Activated naive CD4-positive, alpha-beta T cell treated with Interleukin-2 at 50 U/mL for 16 hours (primary cell): ENCODE data around the gene TCF15.

Experiments used
- DNase-seq: peaks from one replicate; pipeline ENCODE4 v3.0.0-alpha.2; 2020

Gene TCF15, protein sequence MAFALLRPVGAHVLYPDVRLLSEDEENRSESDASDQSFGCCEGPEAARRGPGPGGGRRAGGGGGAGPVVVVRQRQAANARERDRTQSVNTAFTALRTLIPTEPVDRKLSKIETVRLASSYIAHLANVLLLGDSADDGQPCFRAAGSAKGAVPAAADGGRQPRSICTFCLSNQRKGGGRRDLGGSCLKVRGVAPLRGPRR

GRCh38 chr20:610130-611046 is at the start of gene TCF15:
TSS of gene TCF15 (minus strand) at chr20:610309. CDS start at chr20:610237, 72 bp downstream.
- no peak for DNase-seq

- no peak for DNase-seq
Observed at GRCh38 chr20:658731-659291, 48.7 kb upstream of the TCF15 start.

DNA sequence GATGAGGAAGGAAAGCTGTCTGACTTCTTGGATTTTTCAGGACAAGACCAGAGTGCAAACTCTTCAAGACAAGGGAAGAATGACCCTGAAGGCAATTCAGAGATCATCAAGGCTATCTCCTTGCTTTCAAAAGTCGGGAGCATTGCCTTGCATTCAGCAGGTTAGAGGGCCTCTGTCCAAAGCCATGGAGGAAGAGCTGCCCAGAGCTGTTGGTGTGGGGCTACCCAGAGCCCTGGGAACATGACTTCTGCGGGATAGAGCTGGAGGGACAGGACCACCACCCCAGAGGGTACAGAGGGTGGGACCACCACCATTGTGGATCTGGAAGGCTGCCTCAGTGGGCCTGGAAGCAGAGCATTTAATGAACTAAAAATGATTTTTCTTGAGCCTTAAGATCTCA is 48.1 kb upstream of the TCF15 start:
- DNase-seq = no peak

DNA sequence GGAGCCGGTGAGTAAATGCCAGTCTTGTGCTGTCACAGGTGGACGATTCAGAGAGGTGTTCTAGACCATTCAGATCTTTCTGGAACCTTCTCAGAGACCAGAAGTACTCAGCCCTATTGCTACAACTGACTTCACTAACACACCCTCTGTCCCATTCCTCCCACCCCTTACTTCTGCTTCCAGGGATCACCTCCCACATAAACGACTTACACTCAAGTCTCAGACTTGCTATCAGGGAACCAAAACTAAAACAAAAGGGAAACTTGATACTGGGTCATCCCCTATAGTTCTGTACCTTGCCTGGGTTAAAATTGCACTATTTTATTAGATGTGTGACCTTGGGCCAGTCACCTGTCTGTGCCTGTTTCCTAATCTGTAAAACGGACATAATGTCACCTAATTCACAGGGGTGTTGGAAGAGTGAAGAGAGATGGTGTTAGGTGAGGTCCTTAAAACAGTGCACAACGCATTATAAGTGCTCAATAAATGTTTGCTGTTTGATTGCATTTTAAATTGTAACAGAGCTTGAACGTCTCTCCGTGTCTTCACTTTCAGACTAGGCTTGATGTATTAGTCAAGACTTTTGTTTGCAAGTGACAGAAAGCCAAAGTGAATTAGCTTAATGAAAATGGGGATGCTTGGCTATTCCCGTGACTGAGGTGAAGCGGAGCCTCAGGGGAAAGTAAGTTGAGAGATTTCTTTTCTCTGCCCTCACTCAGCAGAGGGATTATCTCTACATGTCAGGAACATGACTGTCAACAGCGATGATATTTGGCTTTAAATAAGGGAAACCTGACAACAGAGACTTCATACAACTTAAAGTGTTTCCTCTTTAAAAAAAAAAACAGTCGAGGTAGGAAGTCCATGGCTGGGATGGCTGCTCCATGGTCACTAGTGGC is 45.9 kb upstream of the TCF15 start:
- DNase-seq = no peak

- no peak for DNase-seq
Observed at GRCh38 chr20:654417-654750, 44.3 kb upstream of the TCF15 start.

DNA sequence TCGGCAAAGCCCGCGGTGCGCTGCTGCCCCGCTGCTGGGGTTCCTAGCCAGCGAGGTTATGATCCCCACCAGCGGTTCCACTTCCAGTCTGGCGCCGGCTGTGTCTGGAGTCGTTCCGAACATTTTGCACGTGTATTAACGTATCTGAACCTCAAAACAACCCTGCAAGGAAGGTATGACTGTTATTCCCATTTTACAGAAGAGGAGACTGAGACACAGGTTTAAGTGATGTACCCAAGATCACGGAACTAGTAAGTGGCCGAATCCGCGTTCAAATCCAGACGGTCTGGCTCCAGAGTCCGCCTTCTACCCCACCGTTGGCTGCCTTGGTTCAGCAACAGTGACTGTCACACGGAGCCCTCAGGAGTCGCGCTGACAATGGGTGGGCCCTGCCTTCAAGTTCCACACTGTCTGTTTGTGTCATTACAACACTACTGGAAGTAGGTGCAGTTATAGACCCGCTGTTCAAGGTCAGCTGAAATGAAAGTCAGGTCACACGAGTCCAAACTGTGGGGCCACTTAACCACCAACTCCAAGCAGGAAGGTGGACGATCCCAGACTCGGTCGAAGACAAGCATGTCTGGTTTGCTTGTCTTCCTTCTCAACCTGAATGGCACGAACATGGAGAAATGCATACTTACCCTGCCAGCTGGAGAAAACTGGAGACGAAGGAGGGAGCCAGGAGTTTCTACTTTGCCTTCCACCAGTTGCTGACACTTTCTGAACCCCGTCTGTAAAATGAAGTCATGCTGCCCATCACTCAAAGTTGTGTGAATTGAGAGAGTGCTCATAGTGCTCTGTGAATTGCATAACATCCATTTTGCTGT is 43.7 kb upstream of the TCF15 start:
- DNase-seq = no peak

DNA sequence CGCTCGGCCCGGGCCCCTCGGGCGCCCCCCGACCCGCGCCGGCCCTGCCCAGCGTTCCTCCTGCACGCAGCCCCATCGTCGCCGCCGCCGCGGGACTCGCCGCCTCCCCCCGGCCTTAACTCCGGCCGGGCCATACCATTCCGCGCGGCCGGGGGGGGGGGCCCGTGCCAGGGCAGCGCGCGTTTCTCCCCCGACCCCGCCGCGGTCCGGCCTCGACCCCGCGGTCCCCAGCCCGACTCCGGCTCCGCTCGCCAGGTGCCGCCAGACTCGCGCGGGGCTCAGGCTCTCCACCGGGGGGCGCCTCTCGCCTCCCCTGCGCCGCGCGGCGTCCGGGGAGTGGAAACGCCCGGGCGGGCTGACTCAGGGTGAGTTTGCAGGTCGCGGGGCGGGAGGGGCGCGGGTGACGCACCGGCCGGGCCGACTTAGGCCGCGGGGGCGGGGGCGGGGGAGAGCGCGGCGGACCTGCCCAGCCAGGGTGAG is 43.0 kb upstream of the TCF15 start, which contains the start of gene SRXN1:
SRXN1 (minus strand) TSS at position 91 of the 480 bp plus-strand sequence; CDS start at position 76, 15 bp downstream.
- peak; percentile 86 for DNase-seq

DNA sequence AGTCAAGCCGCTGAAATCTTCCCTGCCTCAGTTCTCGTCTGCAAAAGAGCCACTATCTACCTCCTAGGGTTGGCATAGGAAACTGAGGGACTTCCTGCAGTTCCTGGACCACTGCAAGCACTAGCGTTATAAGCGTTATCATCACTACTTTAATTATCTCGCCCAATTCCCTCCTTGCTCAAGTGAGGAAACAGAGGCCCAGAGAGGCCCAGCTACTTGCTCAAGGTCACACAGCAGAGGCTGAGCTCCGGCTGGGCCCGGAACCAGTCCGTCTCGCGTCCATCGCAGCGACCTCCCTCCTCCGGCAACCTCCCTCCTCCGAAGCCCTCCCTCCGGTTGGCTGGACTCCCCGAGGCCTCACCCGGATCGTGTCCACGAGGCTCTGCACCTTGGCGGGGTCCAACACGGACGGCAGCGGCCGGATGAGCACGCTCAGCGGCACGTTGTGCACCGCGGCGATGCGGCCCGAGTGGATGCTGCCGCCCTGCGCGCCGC is 42.6 kb upstream of the TCF15 start:
- peak; percentile 21 for DNase-seq

DNA sequence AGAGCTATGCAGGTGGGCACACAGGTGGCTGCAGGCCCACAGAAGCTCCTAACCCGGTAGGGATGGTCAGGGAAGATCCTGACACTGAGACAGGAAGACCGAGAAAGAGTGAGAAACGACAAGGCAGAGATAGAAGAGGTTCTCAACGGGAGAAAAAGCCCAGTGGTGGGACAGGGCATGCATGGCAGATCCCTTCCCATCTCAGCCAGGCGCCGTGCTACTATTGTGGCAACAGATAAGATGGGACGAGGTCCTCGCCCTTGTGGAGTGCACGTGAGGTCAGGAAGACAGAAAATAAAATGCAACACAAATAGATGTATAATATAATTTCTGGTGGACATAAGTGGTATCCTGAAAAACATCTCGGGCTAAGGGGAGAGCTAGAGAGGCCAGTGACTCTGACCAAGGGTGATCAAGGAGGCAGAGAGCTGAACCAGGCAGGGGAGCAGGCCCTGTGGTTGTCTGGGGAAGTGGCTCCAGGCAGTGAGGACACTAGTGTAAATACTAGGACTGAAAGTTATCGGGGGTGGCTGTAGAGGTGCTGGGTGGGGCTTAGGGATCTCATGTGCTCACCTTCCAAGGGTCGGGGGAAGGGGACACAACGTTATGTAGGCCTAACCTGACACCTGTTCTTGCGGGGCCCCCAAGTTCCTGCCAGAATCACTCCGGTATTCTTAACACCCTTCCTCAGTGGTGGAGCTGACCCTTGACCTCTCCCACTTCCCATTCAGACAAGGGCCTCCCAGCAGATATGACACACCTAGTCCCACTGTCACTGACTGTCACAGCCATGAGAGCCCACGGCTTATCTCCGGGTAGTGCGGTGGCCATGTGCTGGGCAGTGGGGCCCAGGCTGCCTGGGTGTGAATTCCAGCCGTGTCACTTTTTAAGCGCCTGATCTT is 41.9 kb upstream of the TCF15 start:
- DNase-seq = peak; percentile 17

DNA sequence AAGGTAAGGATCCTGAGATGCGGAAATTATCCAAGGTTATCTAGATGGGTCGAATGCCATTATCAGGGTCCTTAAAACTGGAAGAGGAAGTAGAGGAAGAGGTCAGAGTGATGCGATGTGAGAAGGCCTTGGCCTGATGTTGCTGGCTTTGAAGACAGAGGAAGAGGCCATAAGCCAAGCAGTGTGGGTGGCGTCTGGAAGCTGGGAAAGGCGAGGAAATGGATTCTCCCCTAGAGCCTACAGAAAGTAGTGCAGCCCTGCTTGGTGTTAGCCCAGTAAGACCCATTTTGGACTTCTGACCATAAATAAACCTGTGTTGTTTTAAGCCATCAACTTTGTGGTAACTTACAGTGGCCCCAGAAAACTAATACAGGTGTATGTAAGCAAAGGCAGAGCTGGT is 40.8 kb upstream of the TCF15 start:
- DNase-seq = no peak

GRCh38 chr20:650281-650680 is 40.2 kb upstream of the TCF15 start:
- DNase-seq = no peak

GRCh38 chr20:647479-648019 is 37.4 kb upstream of the TCF15 start:
- DNase-seq = no peak

GRCh38 chr20:646868-647233 is 36.7 kb upstream of the TCF15 start:
- no peak for DNase-seq

- DNase-seq = no peak
Observed at GRCh38 chr20:646107-646867, 36.2 kb upstream of the TCF15 start.

- peak; percentile 72 for DNase-seq
Observed at GRCh38 chr20:645318-646106, 35.4 kb upstream of the TCF15 start.

DNA sequence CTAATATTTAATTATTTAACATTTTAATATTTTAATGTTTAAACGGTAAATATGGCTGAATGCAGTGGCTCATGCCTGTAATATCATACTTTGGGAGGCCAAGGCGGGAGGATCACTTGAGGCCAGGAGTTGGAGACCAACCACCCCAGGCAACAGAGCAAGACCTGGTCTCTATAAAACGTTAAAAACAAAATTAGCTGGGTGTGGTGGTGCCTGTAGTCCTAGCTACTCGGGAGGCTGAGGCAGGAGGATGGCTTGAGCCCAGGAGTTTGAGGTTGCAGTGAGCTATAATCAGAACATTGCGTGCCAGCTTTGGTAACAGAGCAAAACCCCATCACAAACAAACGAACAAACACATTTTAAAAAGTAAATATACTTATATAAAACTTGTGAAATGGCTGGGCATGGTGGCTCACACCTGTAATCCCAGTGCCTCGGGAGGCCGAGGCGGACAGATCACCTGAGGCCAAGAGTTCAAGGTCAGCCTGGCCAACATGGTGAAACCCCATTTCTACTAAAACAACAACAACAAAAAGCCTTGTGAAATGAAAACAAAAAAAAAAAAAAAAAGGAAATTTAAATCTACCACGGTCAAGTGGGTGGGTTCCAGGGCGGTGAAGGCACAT is 34.7 kb upstream of the TCF15 start:
- DNase-seq = no peak

GRCh38 chr20:642398-643174 is 32.5 kb upstream of the TCF15 start:
- DNase-seq = no peak
